SK-N-MC (cell line): ENCODE measurements around the gene STX8.

Experiments used
- EZH2 ChIP-seq: fragments of 200-600 bp; sonication (generic); IDR thresholded peaks from one replicate; pipeline ENCODE4 v1.6.1; 2017; ENCODE audit warnings: antibody characterized with exemption
- POLR2AphosphoS5 ChIP-seq: IDR thresholded peaks from 2 replicates; pipeline ENCODE4 v1.6.1; 2012; ENCODE audit warnings: mild to moderate bottlenecking, low read depth, low read length, borderline replicate concordance

DNA sequence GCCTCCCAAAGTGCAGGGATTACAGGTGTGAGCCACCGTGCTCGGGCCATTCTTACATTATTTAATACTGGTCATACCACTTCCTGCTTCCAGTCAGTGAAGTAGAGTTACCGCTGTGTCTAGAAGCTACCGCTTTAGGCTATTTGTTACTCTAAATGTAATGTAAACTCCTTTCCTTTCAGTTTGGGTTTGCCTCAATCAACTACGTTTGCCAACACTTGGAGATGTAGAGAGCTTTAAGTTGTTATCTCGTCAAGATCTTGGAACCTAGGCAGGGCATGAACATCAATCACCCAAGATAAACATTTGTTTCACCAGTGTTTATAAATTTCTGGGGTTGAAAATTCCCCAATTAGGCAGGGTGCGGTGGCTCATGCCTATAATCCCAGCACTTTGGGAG lies 275.9 kb downstream of the STX8 start:
- TF ChIP-seq EZH2 = no peak
- TF ChIP-seq POLR2AphosphoS5 = no peak
